Suprapubic skin (tissue), 4 donors: ENCODE measurements around the gene LNPEP.

ENCODE experiments used
- EP300 ChIP-seq: sonication (generic); formaldehyde crosslinking; IDR thresholded peaks from one replicate; pipeline ENCODE4 v1.6.1; 2017; ENCODE audit warnings: antibody characterized with exemption
- POLR2A ChIP-seq, 2 donors: fragments of 450-650 bp; IDR thresholded peaks; one replicate each; pipeline ENCODE4 v1.6.1; 2017; ENCODE audit warnings: antibody characterized with exemption in 2 of 2, mild to moderate bottlenecking in 2 of 2, moderate library complexity in 2 of 2
- POLR2AphosphoS5 ChIP-seq, 3 donors: sonication (generic); formaldehyde crosslinking; IDR thresholded peaks; one replicate each; pipeline ENCODE4 v1.6.1; 2017; ENCODE audit warnings: antibody characterized with exemption in 3 of 3
- TF ChIP-seq, protein P1 (sequence below), 2 donors: fragments of 200-600 bp in 1 of 2; fragments of 450-650 bp in 1 of 2; sonication (generic) in 1 of 2; IDR thresholded peaks; one replicate each; pipeline ENCODE4 v1.5.1; 2016 to 2019; ENCODE audit warnings: antibody characterized with exemption in 2 of 2, mild to moderate bottlenecking in 1 of 2, moderate library complexity in 1 of 2

DNA sequence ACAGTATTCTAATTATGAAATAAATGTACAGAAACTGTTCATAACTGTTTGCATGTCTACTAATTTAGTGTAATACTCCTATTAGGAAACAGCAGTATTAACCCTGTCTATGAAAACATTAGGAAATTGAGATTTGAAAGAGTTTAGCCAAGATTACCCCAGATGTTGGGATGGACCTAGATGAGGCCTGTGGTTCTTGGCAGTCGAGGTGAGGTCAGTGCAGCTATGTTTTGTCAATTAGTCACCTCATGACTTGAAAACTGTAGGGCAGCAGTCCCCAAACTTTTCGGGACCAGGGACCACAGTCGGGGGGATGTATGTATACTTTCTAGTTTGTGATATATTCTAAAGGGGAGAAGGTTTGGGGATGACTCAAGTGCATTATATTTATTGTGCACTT lies 4.7 kb downstream of the LNPEP start:
- TF ChIP-seq POLR2A (IDR thresholded peaks at IDR 0.05) (no peak), EP300 (no peak), POLR2AphosphoS5 (IDR thresholded peaks at IDR 0.05) (no peak)
- TF ChIP-seq, protein P1, sequence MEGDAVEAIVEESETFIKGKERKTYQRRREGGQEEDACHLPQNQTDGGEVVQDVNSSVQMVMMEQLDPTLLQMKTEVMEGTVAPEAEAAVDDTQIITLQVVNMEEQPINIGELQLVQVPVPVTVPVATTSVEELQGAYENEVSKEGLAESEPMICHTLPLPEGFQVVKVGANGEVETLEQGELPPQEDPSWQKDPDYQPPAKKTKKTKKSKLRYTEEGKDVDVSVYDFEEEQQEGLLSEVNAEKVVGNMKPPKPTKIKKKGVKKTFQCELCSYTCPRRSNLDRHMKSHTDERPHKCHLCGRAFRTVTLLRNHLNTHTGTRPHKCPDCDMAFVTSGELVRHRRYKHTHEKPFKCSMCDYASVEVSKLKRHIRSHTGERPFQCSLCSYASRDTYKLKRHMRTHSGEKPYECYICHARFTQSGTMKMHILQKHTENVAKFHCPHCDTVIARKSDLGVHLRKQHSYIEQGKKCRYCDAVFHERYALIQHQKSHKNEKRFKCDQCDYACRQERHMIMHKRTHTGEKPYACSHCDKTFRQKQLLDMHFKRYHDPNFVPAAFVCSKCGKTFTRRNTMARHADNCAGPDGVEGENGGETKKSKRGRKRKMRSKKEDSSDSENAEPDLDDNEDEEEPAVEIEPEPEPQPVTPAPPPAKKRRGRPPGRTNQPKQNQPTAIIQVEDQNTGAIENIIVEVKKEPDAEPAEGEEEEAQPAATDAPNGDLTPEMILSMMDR (IDR thresholded peaks at IDR 0.05), result no peak
